SH-SY5Y (cell line): Measurements from ENCODE around the gene LRRC8A.

Source experiments
- GATA2 ChIP-seq: IDR thresholded peaks from 2 replicates; pipeline ENCODE4 v1.6.1; 2011; ENCODE audit warnings: mild to moderate bottlenecking, low read depth, low read length
- GATA3 ChIP-seq: IDR thresholded peaks from 2 replicates; pipeline ENCODE4 v1.6.1; 2011; ENCODE audit warnings: low read depth, mild to moderate bottlenecking, low read length, moderate library complexity

The LRRC8A gene

DNA sequence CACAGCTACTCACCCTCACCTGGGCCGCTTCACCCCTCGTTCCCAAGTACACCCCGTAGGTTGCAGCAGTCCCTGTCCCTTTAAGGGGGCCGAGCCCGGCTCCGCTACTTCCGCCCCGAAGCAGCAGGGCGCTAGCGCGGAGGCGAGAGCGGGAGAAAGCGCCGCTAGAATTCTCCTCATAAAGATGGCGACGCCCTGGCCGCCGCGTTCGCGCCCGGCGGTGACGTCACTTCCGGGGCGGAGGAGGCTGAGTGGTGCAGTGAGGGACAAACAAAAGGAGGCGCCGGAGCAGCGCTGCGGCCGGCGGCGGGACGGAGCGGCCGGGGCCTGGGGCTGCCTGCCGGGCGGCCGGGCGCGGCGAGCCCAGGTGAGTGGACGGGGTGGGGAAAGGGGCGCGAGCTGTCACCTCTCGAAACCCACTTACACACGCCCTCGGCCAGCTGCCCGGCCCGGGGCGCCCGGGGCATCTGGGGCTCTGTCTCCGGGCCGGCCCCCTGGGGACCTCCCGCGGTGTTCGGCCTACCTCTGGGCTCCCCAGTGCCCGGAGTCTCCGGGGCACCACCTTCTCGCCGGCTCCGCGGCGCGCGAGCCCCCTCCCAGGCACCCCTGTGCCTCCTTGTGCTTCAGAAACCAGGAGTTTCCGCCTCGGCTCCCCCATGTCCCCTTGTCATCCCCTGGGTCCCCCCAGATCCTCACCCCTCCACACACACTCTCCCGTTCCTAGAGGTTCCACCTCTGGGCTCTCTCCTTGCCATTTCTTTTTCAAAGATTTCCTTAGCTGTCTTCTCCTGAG is at the start of gene LRRC8A, which contains the start of gene KYAT1:
Gene LRRC8A (plus strand): TSS at position 250 of the 793 bp plus-strand sequence. CDS start 25,032 bp downstream, outside the sequence.
Gene KYAT1 (minus strand): TSS at position 67 of the 793 bp plus-strand sequence. CDS start 36,545 bp downstream, outside the sequence.
- TF ChIP-seq GATA3 (no peak), GATA2 (no peak)

DNA sequence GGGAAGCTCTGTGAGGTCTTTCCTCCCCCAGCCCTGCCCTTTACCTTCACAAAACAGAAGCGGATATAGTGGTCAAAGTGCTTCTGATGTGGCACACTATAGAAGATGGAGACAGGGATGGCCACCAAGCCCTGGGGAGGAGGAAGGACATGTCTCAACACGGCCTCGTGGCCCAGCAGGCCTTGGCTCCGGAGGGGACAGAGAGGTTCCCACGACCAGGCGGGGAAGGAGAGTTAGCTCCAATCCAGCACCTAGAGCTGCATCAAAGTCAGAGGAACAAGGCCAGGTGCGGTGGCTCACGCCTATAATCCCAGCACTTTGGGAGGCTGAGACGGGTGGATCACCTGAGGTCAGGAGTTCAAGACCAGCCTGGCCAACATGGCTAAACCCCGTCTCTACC is 48.2 kb upstream of the LRRC8A start:
- no peak for TF ChIP-seq GATA3
- no peak for TF ChIP-seq GATA2

DNA sequence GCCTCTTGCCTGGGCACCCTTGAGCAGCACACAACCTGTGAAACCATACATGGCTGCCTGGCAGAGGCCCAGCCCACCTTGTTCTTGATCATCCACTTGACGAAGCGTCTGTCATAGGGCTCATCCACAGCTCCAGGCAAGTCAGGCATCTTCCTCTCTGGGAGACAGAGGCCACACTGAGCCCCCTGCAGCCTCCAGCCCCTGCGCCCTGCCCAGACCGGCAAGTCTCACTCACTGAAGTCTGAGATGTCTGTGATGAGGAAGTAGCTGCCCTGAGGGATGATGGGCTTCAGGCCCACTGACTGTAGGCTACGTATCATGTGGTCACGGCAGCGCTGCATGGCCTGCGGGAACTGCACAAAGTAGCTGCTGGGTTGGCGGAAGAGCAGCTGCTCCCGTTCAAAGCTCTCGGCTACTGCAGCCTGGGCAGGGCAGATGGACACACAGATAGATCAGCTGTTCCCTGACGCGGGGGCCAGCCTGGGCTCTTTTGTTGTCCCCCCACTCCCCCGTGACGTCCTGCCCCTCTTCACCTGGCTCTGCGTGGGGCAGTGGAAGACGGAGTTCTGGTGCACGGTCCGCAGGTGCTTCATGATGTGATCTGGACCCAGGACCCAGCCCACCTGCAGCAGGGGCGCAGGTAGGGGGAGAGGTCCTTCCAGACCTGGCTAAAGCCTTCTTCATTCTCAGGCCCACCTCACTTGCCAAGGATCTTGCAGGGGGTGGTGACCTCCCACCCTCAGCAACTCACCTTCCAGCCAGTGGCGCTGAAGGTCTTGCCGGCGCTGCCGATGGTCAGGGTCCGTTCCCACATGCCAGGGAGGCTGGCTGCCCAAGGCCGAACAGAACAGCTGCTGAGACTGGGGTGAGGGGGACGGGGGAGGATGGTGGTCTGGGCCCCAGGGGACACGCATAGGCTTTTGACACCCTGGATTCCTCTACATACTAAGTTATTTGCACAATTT is 46.4 kb upstream of the LRRC8A start:
- TF ChIP-seq GATA2 (no peak), GATA3 (no peak)

DNA sequence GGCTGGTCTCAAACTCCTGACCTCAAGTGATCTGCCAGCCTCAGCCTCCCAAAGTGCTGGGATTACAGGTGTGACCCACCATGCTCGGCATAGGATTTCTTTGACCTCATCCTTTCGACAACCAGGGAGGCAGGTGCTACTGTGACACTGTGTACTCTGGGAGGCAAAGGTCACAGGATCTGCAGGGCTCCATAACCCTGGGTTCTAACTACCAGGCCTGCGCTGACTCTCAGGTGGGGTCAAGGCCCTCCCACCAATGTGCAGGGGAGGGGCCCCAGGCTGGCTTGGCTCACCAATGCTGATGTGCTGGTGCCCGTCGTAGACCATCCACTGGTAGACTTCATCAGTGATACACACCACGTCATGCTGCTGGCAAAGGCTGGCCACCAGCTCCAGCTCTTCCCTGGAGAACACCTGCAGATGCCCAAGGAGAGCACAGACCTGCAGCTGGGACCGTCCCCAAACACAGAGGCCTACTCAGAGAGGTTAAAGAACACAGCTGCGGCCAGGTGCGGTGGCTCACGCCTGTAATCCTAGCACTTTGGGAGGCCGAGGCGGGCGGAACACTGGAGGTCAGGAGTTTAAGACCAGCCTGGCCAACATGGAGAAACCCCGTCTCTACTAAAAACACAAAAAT is 45.3 kb upstream of the LRRC8A start:
- no peak for TF ChIP-seq GATA2
- TF ChIP-seq GATA3: no peak

DNA sequence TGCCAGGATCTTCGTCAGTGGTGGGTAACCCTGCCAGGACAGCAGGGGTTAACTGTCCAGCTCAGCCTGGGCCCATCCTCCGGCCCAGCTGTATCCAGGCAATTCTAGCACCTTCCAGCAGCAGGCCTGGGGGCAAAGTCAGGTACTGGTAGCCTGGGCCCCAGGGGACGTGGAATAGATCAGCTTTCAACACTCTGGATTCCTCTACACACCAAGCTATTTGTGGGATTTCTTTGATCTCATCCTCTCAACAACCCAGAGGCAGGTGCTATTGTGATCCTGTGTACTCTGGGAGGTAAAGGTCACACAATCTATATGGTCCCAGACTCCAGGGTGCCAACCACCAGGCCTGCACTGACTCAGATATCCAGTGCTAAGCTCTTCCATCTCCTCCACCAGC is 43.6 kb upstream of the LRRC8A start:
- TF ChIP-seq GATA3: no peak
- no peak for TF ChIP-seq GATA2

DNA sequence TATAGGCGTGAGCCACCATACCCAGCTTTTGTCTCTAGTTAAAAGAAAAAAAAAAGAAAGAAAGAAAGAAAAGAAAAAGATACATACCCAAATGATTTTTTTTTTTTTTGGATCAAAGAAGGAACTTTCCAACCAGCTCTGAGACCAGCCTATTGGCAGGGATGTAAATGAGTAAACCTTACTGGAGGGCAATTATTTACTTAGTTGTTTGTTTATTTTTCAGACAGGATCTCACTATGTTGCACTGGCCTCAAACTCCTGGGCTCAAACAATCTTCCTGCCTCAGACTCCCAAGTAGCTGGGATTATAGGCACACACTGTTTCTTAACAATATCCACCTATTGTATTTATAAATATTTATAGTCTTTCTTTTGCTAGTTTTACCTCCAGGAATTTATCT is 41.4 kb upstream of the LRRC8A start:
- TF ChIP-seq GATA2 (no peak), GATA3 (no peak)

DNA sequence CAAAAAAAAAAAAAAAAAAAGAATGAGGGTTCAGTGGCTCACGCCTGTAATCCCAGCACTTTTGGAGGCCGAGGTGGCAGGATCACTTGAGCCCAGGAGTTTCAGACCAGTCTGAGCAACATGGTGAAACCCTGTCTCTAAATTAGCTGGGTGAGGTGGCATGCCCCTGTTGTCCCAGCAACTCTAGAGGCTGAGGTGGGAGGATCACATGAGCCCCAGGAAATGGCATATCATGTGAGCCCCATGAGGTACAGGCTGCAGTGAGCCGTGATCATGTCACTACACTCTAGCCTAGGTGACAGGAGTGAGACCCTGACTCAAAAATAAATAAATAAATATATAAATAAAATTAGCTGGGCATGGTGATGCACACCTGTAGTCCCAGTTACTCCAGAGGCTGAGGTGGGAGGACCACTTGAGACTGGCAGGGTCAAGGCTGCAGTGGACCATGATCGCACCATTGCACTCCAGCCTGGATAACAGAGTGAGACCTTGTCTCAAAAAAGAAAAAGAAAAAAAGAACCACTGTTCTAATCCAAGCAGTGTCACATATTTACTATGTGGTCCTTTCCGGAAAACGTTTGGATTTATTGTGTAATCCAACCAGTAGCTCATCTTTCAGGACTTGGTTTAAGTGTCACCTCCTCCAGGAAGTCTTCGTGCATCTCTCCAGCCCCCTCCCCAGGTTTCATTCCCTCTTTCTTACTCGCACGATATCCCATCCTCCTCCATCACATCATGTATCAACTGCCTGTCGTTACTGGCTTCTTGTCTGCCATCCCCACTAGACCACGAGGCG is 40.0 kb upstream of the LRRC8A start:
- TF ChIP-seq GATA3 (no peak), GATA2 (no peak)

DNA sequence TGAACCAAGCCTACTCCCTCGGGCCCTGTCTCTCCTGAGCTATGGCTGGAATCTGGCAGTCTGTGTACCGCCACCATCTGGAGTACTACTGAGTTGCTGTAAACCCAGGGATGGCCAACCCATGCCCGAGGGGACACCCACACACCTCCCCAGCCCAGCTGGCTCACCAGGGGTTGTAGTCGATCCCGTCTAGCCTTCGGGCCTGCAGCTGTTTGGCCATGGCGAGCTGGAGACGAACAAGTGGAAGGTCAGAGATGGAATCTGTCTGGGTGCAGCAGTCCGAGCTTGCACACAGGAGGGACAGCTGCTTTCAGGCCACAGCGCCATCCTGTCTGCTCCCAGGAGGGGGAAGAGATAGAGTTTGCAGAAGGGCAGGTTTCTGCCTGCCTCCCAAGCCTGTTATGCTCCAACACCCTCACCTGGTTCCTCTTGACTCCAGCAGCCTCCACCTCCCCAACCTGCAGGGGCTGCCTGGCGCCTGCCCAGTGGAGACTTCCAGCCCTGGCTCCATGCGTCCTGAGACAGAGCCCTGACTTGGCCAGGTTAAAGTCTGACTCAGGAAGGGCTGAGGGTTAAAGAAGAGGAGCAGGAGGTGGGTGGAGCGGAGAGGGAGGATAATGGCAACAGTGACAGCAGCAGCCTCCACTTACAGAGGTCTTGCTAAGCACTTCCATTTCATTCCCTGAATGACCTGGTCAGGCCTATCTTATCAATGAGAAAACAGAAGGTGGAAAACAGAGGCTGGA is 36.6 kb upstream of the LRRC8A start:
- no peak for TF ChIP-seq GATA3
- TF ChIP-seq GATA2: peak; percentile 55; the same call in 1 of the 2 replicates

DNA sequence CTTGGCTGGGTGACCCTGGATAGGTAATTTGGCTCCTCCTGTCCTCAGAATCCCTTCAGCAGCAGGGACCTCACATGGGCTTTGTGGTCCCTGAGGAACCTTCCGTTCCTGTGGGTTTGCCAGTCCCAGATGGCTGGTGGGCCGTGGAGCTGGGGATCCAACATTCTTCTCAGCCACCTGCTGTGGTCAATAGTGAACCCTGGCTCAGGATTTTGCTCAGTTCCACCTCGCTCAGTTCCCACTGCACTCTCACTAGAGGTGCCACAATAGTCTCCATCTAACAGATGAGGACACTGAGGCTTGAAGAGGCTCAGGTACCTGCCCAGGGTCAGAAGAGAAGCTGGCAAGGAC is 35.3 kb upstream of the LRRC8A start:
- TF ChIP-seq GATA2 (no peak), GATA3 (no peak)

DNA sequence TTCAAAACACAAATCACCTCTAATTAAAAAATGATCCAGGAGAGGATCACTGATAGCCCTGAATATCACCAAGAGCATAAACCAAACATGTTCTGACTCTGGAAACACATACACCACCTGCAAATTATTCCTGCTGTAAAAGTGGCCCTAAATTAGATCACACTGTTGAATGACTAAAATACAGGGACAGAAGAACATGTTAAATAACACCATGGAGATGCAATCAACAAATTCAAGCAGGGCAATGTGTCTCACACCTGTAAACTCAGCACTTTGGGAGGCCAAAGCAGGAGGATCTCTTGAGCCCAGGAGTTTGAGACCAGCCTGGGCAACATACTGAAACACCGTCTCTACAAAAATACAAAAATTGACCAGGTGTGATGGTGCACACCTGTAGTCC is 34.1 kb upstream of the LRRC8A start:
- TF ChIP-seq GATA3: no peak
- TF ChIP-seq GATA2: no peak

DNA sequence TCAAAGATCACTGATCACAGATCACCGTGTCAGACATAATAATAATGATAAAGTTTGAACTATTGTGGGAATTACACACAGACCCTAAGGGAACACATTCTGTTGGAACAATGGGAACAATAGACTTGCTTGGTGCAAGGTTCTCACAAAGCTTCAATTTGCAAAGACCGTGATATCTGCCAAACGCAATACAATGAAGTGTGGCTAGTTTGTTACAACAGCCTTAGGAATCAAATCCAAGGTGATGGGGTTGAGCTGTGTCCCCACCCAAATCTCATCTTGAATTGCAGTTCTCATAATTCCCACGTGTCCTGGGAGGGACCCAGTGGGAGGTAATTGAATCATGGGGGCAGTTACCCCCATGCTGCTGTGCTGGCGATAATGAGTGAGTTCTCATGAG is 21.0 kb upstream of the LRRC8A start:
- TF ChIP-seq GATA3 (no peak), GATA2 (no peak)

DNA sequence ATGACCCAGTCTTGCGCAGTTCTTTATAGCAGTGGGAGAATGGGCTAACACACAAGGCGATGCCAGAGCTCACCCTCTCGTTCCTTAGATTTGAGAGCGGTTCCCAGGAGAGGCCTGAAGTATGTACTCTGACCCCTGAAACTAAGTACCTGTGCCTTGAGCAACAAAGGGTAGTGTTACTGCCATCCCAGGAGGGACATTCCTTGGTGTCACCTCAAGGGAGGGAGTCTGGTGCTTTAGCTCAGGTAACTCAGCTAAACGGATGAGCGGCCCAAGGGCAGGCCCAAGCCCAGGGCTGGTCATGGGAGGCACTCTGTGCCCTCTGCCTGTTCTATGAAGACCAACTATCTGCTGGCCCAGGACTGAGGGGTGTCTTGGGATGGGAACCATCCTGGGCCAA is 20.4 kb upstream of the LRRC8A start:
- TF ChIP-seq GATA2 (no peak), GATA3 (no peak)

DNA sequence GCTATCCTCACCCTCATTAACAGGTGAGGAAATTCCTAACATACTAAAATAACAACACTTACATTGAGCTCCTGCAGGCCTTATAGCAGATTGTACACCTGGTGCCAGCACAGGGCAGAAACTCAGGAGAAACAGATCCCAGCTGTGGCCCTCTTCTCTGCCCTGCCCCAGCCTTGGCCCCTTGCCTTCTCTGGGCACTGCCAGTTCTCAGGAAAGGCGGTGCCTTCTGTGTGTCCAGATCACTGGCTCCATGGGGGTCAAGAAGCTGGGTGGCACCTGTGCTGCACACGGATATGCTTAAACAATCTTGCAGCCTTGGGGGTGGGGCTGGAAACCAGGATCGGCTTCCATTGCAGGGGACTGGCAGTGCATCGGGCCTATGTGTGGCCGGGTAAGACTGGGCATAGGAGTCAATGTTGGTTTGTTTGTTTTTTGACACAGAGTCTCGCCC is 19.5 kb upstream of the LRRC8A start:
- TF ChIP-seq GATA2: no peak
- TF ChIP-seq GATA3: no peak

DNA sequence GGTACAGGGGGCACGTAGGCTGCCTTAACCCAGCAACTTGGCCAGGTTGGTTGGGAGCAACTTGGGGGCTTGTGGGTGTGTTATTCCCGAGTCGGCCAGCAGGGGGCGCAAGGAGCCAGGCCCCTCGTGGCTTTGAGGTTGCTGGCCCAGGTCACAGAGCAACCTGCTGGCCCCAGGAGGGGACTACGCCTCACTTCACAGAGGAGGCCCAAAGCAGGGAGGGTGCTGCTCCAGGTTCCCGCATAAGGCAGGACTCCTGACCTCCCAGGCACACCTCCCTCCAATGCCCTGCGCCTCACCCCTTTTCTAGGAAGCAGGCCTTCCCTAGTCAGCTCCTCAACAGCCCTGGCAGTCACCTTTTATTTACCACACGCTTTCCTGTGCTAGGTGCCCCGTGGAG is 18.3 kb upstream of the LRRC8A start:
- TF ChIP-seq GATA2 (no peak), GATA3 (no peak)
